NCI-H2171 (cell line): ENCODE results near the gene HSD17B4.
"Not testable (repeated sequence)": the region's sequence is repeated elsewhere in the genome, so short reads cannot be mapped to it uniquely, and the experiment has no call there.

Experiments used
- DNase-seq: peaks from one replicate; lab custom pipeline; 2025; lab: John Stamatoyannopoulos, UW

The HSD17B4 gene

DNA sequence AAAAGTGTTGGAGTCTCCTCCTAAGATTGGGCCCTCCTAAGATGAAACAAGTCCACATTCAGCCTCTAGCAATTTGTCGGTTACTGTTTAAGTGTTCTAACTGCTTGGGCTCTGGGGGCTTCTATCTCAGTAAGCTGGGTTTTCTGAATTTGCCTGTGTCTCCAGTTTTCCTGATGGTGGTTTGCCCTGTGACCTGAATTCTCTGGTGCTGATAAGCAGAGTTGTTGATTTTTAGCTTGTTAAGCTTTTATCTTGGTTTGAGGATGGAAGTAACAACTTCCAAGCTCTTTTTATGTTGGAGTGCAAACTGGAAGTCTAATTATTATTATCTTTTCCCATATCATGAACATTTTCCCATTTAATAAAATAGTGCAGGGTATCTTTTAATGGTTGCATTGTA, 30.9 kb downstream of the HSD17B4 start:
- DNase-seq = no peak

DNA sequence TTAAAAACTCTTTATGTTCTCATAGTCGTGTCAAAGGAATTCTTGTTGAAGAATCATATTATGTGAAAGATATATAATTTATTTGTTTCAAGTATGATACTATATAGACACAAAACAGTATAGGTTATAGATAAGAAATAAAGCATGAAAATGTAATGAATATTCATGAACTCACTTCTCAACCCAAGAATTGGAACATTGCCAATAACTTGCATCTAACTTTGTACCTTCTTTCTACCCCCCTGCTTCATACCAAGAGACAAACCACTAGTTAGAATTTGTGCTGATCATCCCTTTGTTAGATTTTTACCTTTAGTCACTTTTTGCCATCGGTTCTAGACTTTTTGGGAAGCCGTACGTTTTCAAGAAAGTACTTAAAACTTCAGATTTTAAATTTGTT, 32.6 kb downstream of the HSD17B4 start:
- DNase-seq = no peak

DNA sequence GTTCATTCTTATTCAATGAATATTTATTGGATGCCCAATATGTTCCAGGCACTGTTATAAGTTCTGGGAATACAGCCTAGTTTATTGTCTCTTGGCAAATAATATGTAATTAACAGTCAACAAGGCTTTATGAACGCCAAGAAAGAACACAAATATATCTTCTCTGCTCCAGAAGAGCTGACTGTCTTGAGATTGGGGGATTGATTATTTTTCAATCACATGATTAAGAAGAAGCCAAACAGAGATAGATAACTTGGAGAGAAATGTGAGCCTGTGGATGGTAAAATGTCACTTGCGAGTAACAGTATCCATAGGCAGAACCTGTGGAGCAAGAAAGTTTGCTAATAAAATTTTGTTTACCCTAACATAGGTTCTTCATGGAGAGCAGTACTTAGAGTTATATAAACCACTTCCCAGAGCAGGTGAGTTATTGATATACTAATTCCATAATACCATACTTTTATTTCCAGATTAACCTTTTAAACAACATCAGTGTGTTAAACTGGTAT, 49.4 kb downstream of the HSD17B4 start:
- no peak for DNase-seq

DNA sequence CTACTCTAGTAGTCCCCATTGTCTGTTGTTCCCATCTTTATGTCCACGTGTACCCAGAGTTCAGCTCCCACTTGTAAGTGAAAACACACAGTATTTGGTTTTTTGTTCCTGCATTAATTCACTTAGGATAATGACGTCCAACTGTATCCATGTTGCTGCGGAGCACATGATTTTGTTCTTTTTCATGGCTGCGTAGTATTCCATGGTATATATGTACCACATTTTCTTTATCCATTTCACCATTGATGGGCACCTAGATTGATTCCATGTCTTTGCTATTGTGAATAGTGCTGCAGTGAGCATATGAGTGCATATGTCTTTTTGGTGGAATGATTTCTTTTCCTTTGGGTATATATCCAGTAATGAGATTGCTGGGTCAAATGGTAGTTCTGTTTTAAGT, 51.6 kb downstream of the HSD17B4 start:
- DNase-seq = not testable (repeated sequence)

DNA sequence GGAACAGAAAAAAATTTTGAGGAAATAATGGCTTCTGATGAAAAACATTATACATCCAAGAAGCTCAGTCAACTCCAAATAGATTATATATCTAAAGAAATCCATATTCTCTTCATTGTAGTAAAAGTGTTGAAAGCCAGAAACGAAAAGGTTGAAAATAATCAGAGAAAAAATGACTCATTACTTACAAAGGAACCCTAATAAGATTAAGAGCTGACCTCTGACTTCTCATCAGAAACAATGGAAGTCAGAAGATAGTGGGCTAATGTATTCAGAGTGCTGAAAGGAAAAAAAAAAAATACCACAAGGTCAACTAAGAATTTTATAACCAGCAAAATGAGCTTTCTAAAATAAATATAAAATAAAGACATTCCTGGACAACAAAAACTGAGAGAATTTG, 60.0 kb downstream of the HSD17B4 start:
- no peak for DNase-seq

DNA sequence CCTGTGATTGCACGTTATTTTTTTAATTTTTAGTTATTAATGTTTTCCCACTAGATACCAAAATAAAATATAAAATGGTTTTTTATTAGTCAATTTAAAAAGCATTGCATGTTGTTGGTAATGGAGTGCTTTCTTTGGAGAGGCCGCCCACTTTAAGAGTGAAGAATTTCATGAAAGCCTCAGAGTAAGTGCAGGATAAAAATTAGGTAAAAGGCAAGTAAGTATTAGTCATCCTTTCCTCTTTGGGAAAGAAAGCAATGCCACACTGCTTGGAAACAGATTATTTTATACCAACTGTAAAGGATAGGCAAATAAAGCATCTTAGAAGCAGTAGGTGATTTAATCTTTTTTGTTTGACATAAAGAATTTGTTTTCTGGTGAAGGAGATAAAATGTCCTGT, 62.9 kb downstream of the HSD17B4 start:
- no peak for DNase-seq

DNA sequence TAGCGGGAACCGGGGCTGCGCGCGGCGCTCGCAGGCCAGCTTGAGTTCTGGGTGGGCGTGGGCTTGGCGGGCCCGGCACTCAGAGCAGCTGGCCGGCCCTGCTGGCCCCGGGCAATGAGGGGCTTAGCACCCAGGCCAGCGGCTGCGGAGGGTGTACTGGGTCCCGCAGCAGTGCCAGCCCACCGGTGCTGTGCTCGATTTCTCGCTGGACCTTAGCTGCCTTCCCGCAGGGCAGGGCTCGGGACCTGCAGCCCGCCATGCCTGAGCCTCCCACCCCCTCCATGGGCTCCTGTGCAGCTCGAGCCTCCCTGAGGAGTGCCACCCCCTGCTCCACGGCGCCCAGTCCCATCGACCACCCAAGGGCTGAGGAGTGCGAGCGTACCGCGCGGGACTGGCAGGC, 64.8 kb downstream of the HSD17B4 start:
- DNase-seq = not testable (repeated sequence)

DNA sequence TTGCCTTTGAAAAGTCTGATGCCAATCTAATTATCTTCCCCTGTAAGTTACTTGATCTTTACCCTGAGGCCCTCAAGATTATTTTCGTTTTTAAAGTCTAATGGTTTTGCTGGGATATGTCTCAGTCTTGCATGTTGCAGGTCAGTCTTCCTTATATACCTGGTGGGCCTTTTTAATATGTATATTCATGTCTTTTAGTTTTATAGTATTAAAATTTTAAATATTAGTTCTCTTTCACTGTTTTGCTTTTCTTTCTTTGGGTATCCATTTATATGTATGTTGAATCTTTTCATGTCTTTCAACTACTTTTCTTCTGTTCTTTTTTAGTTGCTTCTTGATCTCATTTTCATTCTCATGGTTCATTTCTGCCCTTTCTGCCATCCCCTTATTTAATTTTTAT, 68.9 kb downstream of the HSD17B4 start:
- DNase-seq = no peak

DNA sequence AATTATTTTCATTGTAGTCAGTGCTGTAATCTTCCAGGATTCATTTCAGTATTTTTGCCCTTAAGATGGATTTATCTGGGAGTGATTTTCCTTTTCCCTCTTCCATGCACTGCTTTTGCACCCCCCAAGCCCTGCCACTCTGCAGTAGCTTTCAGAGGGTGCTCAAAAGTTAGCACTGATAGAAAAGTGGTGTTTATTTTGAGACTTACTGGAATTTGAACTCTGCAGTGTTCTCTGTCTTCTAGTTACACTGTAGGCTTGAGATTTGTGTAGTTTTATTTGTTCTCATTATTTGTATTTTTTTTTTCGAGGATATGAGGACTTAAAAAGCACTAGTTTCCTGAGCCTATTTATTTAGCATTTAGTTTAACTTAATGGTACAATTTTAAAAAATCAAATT, 70.5 kb downstream of the HSD17B4 start:
- DNase-seq = no peak

DNA sequence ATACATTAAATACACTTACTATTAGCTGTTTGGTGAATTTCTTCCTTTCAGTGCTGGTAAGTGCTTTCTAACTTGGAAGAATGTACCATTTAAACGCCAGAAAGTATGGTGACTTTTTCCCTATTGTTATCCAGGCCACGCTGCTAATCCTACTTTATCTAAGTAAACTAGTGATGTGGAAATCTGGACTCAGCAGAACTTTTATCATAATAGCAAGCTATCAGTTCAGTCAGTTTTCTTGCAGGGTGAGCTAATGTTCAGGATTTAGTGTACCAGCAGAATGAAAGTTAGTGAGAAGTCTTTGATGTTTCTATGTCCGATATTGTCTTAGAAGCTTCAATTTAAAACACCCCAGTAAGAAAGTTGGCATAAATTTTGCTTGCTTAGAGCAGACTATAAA, 72.2 kb downstream of the HSD17B4 start:
- no peak for DNase-seq

DNA sequence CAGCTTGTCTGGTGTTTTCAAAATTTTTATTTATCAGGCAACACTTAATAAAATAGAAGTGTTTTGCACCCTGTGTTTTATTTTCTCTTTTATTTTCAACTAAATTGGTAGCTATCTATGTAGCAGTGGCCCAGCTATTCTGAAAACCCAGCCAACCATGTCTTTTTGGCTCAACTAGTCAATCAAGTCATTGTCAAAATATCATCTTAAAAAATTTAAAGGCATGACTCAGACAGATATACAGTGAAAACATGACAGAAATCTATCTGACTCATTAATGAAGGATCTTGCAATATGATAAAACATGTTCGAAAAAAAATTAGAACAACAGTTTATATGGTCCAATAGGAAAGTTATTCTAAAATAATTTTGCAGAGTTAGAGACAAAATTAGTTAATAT, 75.1 kb downstream of the HSD17B4 start:
- DNase-seq = no peak

DNA sequence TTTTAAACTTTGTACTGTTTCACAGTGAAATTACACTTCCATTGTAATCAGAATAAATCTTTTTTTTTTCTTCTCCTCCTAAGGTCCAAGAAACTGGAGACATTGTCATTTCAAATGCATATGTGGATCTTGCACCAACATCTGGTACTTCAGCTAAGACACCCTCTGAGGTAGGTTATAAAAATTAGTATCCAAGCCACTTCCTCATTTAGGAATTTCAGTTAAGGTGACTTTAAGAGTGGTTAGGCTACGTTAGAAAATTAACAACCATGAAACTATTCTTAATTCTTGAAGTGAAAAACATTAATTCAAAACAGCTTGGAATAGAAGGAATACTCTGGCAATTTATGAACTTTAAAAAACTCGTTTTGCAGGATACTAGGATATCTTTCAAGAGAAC, 77.5 kb downstream of the HSD17B4 start:
- DNase-seq = no peak

DNA sequence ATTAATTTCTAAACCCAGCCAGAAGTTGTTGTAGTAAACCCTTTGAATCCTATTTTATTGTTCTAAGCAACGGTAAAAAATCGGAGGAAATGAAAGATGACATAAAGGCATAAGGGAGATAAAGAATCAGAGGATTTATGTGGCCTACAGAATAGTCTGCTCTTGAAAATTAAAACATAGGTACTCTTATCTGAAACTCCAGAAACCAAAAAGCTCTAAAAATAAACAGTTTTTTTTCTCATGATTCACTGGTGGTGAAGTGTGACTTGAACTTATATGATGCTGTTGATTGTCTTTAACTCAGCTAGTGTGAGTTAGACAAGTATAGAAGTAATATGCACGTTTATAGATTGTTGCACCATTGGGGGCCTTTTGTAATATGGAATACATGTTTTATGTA, 80.3 kb downstream of the HSD17B4 start:
- no peak for DNase-seq

DNA sequence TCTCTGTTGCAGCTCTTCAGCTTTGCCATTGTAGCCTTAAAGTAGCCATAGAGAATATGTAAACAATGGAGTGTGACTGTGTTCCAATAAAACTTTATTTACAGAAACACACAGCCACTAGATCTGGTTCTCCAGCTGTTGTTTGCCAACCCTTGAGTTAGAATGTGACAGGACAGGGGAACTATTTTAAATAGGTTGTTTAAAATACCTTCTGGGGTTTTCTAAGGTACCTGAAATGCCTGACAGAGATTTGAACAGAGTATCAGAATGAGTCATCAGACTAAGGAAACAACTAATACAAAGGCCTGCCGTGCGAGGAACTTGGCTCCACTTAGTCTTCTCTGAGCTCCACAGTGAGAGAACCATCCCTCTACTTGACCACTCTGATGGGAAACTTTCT, 85.4 kb downstream of the HSD17B4 start:
- DNase-seq = no peak

DNA sequence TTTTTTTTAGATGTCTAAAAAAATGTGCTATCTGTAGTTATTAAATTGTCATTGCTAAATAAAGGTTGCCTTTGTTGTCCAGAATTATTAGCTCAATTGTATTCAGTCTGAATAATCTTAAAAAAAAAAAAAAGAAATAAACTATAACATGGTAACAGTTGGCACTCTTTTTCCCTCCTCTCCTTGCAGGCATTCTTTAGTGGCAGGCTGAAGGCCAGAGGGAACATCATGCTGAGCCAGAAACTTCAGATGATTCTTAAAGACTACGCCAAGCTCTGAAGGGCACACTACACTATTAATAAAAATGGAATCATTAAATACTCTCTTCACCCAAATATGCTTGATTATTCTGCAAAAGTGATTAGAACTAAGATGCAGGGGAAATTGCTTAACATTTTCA, 89.4 kb downstream of the HSD17B4 start:
- no peak for DNase-seq

DNA sequence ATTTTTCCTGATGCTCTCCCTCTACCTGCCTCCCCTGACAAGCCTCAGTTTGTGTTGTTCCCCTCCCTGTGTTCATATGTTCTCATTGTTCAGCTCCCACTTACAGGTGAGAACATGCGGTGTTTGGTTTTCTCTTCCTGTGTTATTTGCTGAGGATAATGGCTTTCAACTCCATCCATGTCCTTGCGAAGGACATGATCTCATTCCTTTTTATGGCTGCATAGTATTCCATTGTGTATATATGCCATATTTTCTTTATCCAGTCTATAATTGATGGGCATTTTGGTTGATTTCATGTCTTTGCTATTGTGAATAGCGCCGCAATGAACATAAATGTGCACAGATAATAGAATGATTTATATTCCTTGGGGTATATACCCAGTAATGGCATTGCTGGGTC, 99.5 kb downstream of the HSD17B4 start:
- DNase-seq = no peak

DNA sequence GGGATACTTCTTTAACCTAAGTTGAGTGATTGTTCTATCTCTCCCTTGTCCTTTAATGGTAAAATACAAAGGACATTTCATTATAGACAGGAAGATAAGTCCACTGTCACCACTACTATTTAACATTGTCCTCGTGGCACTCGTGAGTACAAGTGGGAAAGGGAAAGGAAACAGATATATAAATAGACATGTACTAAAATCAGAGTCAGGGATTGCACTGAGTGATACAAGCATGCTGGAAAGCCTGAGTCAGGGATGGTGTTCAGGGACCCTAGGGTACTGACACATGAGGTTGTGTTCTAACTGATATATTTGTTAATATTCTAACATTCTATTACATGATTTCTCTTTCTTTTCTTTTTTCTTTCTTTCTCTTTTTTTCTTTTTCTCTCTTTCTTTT, 102.3 kb downstream of the HSD17B4 start:
- no peak for DNase-seq

DNA sequence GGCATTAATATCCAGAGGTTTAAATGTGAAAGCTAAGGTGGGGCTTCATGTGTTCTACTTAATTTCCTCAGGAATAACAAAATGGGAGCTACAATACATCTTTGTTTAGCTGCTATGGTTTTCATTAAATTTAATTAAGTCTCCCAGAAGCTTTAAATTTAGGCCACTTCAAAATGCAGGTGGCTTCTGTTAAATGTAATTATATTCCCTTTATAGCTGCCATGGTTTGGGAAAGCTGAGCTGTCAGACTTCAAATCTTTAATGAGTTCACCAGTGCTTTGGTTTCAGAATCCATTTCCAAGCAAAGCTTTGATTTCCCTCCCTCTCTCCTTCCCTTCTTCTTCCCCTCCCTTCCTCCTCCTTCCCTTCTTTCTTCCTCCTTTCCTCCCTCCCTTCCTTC, 118.6 kb downstream of the HSD17B4 start:
- no peak for DNase-seq

DNA sequence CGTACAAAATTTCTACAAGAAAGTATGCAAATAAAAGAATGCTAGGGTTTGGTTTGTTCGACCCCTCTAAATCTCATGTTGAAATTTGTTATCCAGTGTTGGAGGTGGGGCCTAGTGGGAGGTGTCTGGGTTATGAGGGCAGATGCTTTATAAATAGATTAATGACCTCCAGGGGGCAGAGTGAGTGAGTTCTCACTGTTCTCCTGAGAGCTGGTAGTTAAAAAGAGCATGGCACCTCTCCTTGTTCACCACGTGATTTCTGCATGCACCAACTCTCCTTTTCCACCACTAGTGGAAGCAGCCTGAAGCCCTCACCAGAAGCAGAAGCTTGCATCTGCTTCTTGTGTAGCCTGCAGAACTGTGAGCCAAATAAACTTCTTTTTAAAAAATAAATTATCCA, 126.6 kb downstream of the HSD17B4 start:
- no peak for DNase-seq

DNA sequence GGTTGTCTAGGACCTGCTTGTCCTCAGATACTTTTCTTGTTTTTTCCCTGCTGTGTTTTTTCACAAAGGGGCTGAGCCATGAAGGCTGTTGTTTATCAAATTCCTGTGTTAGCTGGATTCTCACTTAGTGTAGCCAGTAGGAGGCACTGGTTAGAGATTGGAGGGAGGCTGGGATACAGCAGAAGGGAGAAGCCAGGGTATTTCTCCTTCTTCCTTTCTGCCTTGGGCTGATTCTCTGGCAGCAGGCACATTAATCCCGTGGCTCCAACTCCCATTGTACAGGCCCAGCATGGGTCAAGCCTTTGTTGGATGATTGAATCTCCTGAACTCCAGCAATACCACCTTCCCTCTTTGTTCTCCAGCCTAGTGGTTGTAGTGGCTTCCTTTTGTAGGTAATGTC, 130.7 kb downstream of the HSD17B4 start:
- no peak for DNase-seq

DNA sequence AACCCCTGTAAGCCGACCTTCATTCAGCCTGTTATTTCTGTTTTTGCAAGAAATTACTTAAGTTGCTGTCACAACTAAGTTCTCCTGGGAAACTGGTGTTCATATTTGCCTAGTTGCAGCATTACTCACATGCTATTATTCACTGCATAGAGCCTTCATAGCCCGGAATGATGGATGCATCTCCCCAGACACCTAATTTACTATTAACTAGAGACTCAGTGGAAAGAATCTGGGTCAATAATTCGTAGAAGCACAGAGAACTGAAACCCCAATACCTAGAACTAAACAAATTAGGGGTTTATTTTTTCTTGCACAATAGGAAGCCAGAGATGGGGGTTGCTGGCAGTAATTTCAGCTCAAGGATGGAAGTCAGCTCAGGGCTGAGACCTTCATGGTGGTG, 131.4 kb downstream of the HSD17B4 start:
- DNase-seq = no peak
